Endothelial cell (in vitro differentiated cells): ENCODE results near the gene TMEM87B. TPM values are rescaled to one million over a fixed set of nuclear protein-coding genes. Genes with fewer than 3 reads are reported as not detected.

Experiments used
- DNase-seq: peaks from one replicate; pipeline ENCODE4 v3.0.0; 2021; ENCODE audit warnings: low spot score
- H3K27ac Mint-ChIP-seq: one replicate; pipeline ENCODE4 v1.8.0; 2021; ENCODE audit warnings: mixed read lengths, inconsistent platforms; ENCODE audit not compliant: unreplicated experiment
- H3K27me3 Mint-ChIP-seq: one replicate; pipeline ENCODE4 v1.8.0; 2021; ENCODE audit warnings: mild to moderate bottlenecking, moderate library complexity, mixed read lengths, inconsistent platforms; ENCODE audit not compliant: unreplicated experiment
- H3K36me3 Mint-ChIP-seq: one replicate; pipeline ENCODE4 v1.8.0; 2021; ENCODE audit warnings: mild to moderate bottlenecking, low read depth, mixed read lengths, inconsistent platforms; ENCODE audit not compliant: unreplicated experiment
- H3K4me1 Mint-ChIP-seq: one replicate; pipeline ENCODE4 v1.8.0; 2021; ENCODE audit warnings: mild to moderate bottlenecking, mixed read lengths, inconsistent platforms; ENCODE audit not compliant: unreplicated experiment
- H3K4me3 Mint-ChIP-seq: one replicate; pipeline ENCODE4 v1.8.0; 2021; ENCODE audit warnings: mild to moderate bottlenecking, mixed read lengths, inconsistent platforms; ENCODE audit not compliant: unreplicated experiment
- H3K9me3 Mint-ChIP-seq: one replicate; pipeline ENCODE4 v1.8.0; 2021; ENCODE audit warnings: mixed read lengths, inconsistent platforms; ENCODE audit not compliant: unreplicated experiment
- CTCF ChIP-seq: fragments of 200-600 bp; sonication (generic); IDR thresholded peaks from one replicate; pipeline ENCODE4 v1.5.0; 2021; ENCODE audit warnings: antibody characterized with exemption; ENCODE audit not compliant: unreplicated experiment
- total RNA-seq: library from RNA; stranded (reverse); fragmentation: NEBNext Ultra II Directional; extraction: Animal tissue kit (Norgen Biotek cat#: 25700); gene quantifications from one replicate; pipeline ENCODE4 v1.2.1, GENCODE V29; 2021; ENCODE audit not compliant: unreplicated experiment

Gene TMEM87B
- total RNA-seq, 1 donor from 2014 or later, result 22.6 TPM

GRCh38 chr2:112166806-112167499 lies 111.9 kb downstream of the TMEM87B start:
- no peak for TF ChIP-seq CTCF
- H3K36me3 Mint-ChIP-seq, result peaks cover 6% of the 10 kb centered on the region
- no peak overlapping the region for H3K4me3 Mint-ChIP-seq
- H3K4me1 Mint-ChIP-seq, result no peaks in the 10 kb centered on the region
- peaks cover 4% of the 10 kb centered on the region for H3K27me3 Mint-ChIP-seq
- no peak overlapping the region for H3K27ac Mint-ChIP-seq
- H3K9me3 Mint-ChIP-seq, result no peaks in the 10 kb centered on the region
- no peak for DNase-seq

GRCh38 chr2:112168422-112169124 lies 113.5 kb downstream of the TMEM87B start:
- TF ChIP-seq CTCF, result no peak
- no peaks in the 10 kb centered on the region for H3K9me3 Mint-ChIP-seq
- no peak for DNase-seq
- peaks cover 5% of the 10 kb centered on the region for H3K4me1 Mint-ChIP-seq
- peaks cover 6% of the 10 kb centered on the region for H3K36me3 Mint-ChIP-seq
- no peak overlapping the region for H3K4me3 Mint-ChIP-seq
- peaks cover 2% of the 10 kb centered on the region for H3K27me3 Mint-ChIP-seq
- no peak overlapping the region for H3K27ac Mint-ChIP-seq

Other genes with a start within 250 kb of the TMEM87B start
- 44.3 TPM for gene ANAPC1, start 171.1 kb upstream of the TMEM87B start, total RNA-seq
- 12.3 TPM for gene MERTK, start 156.7 kb upstream of the TMEM87B start, total RNA-seq
- gene FBLN7, start 83.1 kb downstream of the TMEM87B start, total RNA-seq, result 0.36 TPM
- 6.1 TPM for gene ZC3H8, start 199.8 kb downstream of the TMEM87B start, total RNA-seq
- gene ZC3H6, start 220.3 kb downstream of the TMEM87B start, total RNA-seq, result 6.8 TPM